ENCODE results near the gene BTBD9. TPM values are rescaled to one million over a fixed set of nuclear protein-coding genes. Genes with fewer than 3 reads are reported as not detected.

The BTBD9 gene
- total RNA-seq, 2 donors from 2014 or later: 14.2 to 18.2 TPM

DNA sequence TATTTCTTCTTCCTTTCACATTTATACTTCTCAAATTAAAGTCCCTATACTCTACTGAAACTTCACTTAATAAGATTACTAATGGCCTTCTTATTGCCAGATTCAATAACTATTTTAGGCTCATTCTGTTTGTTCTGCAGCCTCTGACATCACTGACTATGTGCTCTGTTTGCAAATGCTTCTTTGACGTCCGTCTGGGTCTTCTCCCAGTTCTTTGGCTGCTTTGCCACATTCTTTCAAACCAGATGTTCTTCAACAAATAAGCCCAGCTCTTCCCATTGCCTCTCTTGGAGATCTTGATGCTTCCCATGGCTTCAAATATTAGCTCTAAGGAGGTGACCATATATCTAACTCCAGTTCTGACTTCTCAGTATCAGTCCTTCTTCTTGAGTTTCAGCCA is 117.4 kb downstream of the BTBD9 start:
- Histone ChIP-seq H3K4me1 (no peaks in the 10 kb centered on the region), H3K27ac (no peak overlapping the region), H3K4me3 (no peak overlapping the region), H3K36me3 (no peaks in the 10 kb centered on the region), H3K9me3 (no peaks in the 10 kb centered on the region), H3K27me3 (no peaks in the 10 kb centered on the region)
- no peak for DNase-seq (ENCODE audit: low spot score)
- TF ChIP-seq CTCF (IDR thresholded peaks at IDR 0.05): no peak

DNA sequence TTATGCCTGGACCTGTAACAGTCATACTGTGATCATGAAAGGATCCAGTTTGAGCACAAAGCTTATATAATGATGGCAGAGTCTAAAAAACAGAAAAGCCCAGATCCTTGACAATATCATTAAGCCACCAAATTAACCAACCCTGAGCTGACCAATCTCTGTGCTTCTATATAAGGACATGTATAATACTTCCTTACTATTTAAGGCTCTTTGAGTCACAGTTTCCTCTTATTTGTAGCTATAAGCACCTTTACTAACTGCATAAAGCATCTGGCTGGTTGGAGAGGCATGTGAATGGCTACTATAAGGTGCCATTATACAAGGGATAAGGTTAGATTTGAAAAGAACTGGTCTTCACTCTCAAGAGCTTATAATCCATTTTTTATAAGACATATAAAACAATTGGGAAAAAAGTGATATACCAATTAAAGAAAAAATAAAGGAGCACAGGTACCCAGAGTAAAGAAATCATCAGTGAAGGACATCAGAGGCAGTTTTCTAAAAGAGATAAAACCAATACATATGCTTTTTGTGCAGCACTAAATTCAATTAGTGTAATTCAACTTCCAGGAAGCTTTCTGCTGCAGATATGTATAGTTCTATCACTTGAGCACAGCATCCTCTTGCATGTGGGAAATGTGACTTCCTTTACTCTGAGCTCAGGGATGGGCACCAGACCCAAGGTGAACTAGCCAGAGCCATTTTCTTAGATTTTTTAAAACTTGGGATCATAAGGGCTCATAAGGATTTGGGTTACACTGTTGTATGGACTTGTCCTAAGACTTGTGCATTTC is 121.0 kb downstream of the BTBD9 start:
- H3K27ac ChIP-seq: no peak overlapping the region
- no peaks in the 10 kb centered on the region for H3K4me1 ChIP-seq
- H3K4me3 ChIP-seq: no peak overlapping the region
- no peaks in the 10 kb centered on the region for H3K27me3 ChIP-seq
- H3K9me3 ChIP-seq: no peaks in the 10 kb centered on the region
- H3K36me3 ChIP-seq: no peaks in the 10 kb centered on the region
- TF ChIP-seq CTCF (IDR thresholded peaks at IDR 0.05): no peak
- no peak for DNase-seq (ENCODE audit: low spot score)

DNA sequence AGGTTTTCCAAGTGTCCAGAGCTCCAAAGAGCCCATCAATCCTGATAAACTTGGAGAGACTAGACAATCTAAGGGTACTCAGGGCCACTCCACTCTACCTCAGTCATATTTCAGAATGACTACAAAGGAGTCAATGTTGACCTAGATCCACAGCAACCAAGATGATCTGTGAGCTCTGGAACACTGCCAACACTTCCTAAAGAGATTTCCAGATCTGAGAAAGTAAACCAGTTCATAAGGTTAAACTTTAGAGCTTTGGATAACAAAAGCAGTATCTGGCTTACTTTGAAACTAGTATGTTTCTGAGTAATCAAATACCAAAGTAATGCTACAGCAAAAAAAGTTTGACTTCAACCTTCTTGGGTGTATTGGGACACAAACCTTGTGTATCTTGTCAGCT is 122.7 kb downstream of the BTBD9 start:
- Histone ChIP-seq H3K27ac (no peak overlapping the region), H3K27me3 (no peaks in the 10 kb centered on the region), H3K4me3 (no peak overlapping the region), H3K9me3 (no peaks in the 10 kb centered on the region), H3K36me3 (no peaks in the 10 kb centered on the region), H3K4me1 (no peaks in the 10 kb centered on the region)
- DNase-seq (ENCODE audit: low spot score): no peak
- TF ChIP-seq CTCF (IDR thresholded peaks at IDR 0.05): no peak

- Histone ChIP-seq H3K9me3 (no peaks in the 10 kb centered on the region), H3K36me3 (no peaks in the 10 kb centered on the region), H3K27ac (no peak overlapping the region), H3K4me3 (no peak overlapping the region), H3K27me3 (no peaks in the 10 kb centered on the region), H3K4me1 (peaks cover 0 to 3% of the 10 kb centered on the region in 2 donors)
- TF ChIP-seq CTCF (IDR thresholded peaks at IDR 0.05): no peak
- no peak for DNase-seq (ENCODE audit: low spot score)
Measured at GRCh38 chr6:38514399-38514798, 125.3 kb downstream of the BTBD9 start.

GRCh38 chr6:38512211-38512610 is 127.5 kb downstream of the BTBD9 start:
- no peaks in the 10 kb centered on the region for H3K27me3 ChIP-seq
- H3K36me3 ChIP-seq: no peaks in the 10 kb centered on the region
- peaks cover 0 to 17% of the 10 kb centered on the region in 2 donors for H3K4me1 ChIP-seq
- H3K27ac ChIP-seq: no peak overlapping the region
- no peak for DNase-seq (ENCODE audit: low spot score)
- no peak for TF ChIP-seq CTCF (IDR thresholded peaks at IDR 0.05)
- no peaks in the 10 kb centered on the region for H3K9me3 ChIP-seq
- H3K4me3 ChIP-seq: no peak overlapping the region

- TF ChIP-seq CTCF (IDR thresholded peaks at IDR 0.05): no peak
- Histone ChIP-seq H3K9me3 (no peaks in the 10 kb centered on the region), H3K4me3 (no peak overlapping the region), H3K4me1 (peaks cover 0 to 17% of the 10 kb centered on the region in 2 donors), H3K36me3 (no peaks in the 10 kb centered on the region), H3K27ac (no peak overlapping the region), H3K27me3 (no peaks in the 10 kb centered on the region)
- DNase-seq (ENCODE audit: low spot score): no peak
Measured at GRCh38 chr6:38510205-38510604, 129.5 kb downstream of the BTBD9 start.

Measured in right atrium auricular region (tissue), 2 donors.